Fibroblast of lung (primary cell): ENCODE results near the gene CYB561D2. TPM values are rescaled to one million over a fixed set of nuclear protein-coding genes. Genes with fewer than 3 reads are reported as not detected.
A peak's percentile ranks its signal among the peaks of the same experiment; 100 is the strongest.

Source experiments
- DNase-seq, 2 donors: peaks; one replicate each; pipeline versions ENCODE4 v3.0.0 to v3.0.0-alpha.2; 2010; ENCODE audit warnings: low read depth in 2 of 2
- H2AFZ ChIP-seq: 2 replicates; pipeline ENCODE4 v1.5.1; 2012; ENCODE audit warnings: low read length, control low read depth, inconsistent platforms
- H3K27ac ChIP-seq: 2 replicates; pipeline ENCODE4 v1.5.1; 2011; ENCODE audit warnings: low read length, control low read depth; ENCODE audit not compliant: insufficient read depth
- H3K27me3 ChIP-seq: 2 replicates; pipeline ENCODE4 v1.5.1; 2011; ENCODE audit warnings: mild to moderate bottlenecking, low read length; ENCODE audit not compliant: control insufficient read depth, insufficient read depth
- H3K36me3 ChIP-seq: 2 replicates; pipeline ENCODE4 v1.5.1; 2011; ENCODE audit warnings: low read length; ENCODE audit not compliant: control insufficient read depth, insufficient read depth
- H3K4me1 ChIP-seq: 2 replicates; pipeline ENCODE4 v1.5.1; 2011; ENCODE audit warnings: low read length; ENCODE audit not compliant: control insufficient read depth, insufficient read depth; ENCODE audit errors: extremely low read depth
- H3K4me2 ChIP-seq: 2 replicates; pipeline ENCODE4 v1.5.1; 2011; ENCODE audit warnings: low read length, control low read depth; ENCODE audit not compliant: insufficient read depth; ENCODE audit errors: extremely low read depth
- H3K4me3 ChIP-seq, 4 experiments: fragments of 200-600 bp in 1 of 4; sonication (generic) in 1 of 4; replicated peaks in 1 of 4; 2 replicates each; pipeline ENCODE4 v1.5.1; 2011 to 2016; ENCODE audit warnings: low read length in 4 of 4, low read depth in 3 of 4, mild to moderate bottlenecking in 3 of 4, control low read depth in 2 of 4, inconsistent platforms in 1 of 4, mixed read lengths in 1 of 4; ENCODE audit not compliant: insufficient read depth in 1 of 4; ENCODE audit errors: control extremely low read depth in 1 of 4
- H3K79me2 ChIP-seq: 2 replicates; pipeline ENCODE4 v1.5.1; 2012; ENCODE audit warnings: mild to moderate bottlenecking, low read length, inconsistent platforms; ENCODE audit not compliant: control insufficient read depth, insufficient read depth
- H3K9ac ChIP-seq: 2 replicates; pipeline ENCODE4 v1.5.1; 2011; ENCODE audit warnings: mild to moderate bottlenecking, low read length, control low read depth; ENCODE audit not compliant: insufficient read depth
- H3K9me3 ChIP-seq: 2 replicates; pipeline ENCODE4 v1.5.1; 2012; ENCODE audit warnings: low read depth, low read length; ENCODE audit not compliant: control insufficient read depth, insufficient read depth
- H4K20me1 ChIP-seq: 2 replicates; pipeline ENCODE4 v1.5.1; 2011; ENCODE audit warnings: low read length; ENCODE audit not compliant: control insufficient read depth, insufficient read depth; ENCODE audit errors: extremely low read depth
- CTCF ChIP-seq, 2 donors: IDR thresholded peaks in 1 of 2; conservative IDR thresholded peaks in 1 of 2; 1 replicate in 1 of 2; 2 replicates in 1 of 2; pipeline ENCODE4 v1.5.1; 2011 to 2012; ENCODE audit warnings: low read length in 2 of 2, control low read depth in 1 of 2, inconsistent platforms in 1 of 2, low read depth in 1 of 2, mild to moderate bottlenecking in 1 of 2
- EZH2 ChIP-seq: IDR thresholded peaks from 2 replicates; pipeline ENCODE4 v1.5.1; 2012; ENCODE audit warnings: low read length, control low read depth, mild to moderate bottlenecking; ENCODE audit errors: missing control alignments
- polyA plus RNA-seq, 2 donors: library from polyadenylated mRNA; depleted of rRNA in 1 of 2; stranded (reverse) in 1 of 2; unstranded in 1 of 2; fragments of >200 nt; gene quantifications; 2 replicates each; pipeline ENCODE4 v1.2.1, GENCODE V29; 2011 to 2012; ENCODE audit warnings: missing spikeins in 1 of 2
- total RNA-seq: library from RNA; depleted of rRNA; stranded (reverse); fragments of >200 nt; gene quantifications from 2 replicates; pipeline ENCODE4 v1.2.1, GENCODE V29; 2014

Gene CYB561D2
- total and polyA plus RNA-seq, 2 donors (not counting 1 experiment from before 2014, with no cell fraction given) = 16.4 to 28.6 TPM

DNA sequence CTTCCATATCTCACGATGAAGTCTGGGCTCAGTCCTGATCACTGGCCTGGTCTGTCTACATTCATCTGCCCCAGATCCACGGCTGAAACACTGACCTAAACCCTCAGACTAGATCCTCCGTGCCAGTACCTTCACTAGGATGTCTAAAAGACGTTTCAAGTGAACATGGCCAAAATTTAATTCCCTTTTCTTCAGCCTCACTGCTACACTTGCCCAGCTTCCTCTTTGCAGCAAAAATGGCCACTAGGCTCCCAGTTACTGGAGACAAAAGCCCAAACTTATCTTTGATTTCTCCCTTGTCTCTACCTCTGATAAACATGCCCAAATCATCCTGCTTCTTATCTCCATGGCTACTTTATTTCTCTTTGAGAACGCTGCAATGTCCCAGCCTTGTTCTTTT, 11.7 kb upstream of the CYB561D2 start:
- Histone ChIP-seq H3K79me2 (peaks cover 47% of the 10 kb centered on the region), H3K4me1 (peaks cover 17% of the 10 kb centered on the region), H4K20me1 (no peaks in the 10 kb centered on the region), H3K36me3 (no peaks in the 10 kb centered on the region), H3K9ac (no peak overlapping the region), H3K9me3 (no peaks in the 10 kb centered on the region), H2AFZ (no peak overlapping the region), H3K27ac (no peak overlapping the region), H3K4me2 (no peak overlapping the region), H3K27me3 (no peaks in the 10 kb centered on the region), H3K4me3 (peak overlapping the region in 1 of 4 experiments; percentile 10)
- TF ChIP-seq CTCF (conservative IDR thresholded peaks at IDR 0.05 in 1 of 2, IDR thresholded peaks at IDR 0.05 in 1 of 2; ENCODE audit: low read depth in 1 of 2, low read length in 2 of 2) (no peak), EZH2 (no peak)
- DNase-seq = no peak

DNA sequence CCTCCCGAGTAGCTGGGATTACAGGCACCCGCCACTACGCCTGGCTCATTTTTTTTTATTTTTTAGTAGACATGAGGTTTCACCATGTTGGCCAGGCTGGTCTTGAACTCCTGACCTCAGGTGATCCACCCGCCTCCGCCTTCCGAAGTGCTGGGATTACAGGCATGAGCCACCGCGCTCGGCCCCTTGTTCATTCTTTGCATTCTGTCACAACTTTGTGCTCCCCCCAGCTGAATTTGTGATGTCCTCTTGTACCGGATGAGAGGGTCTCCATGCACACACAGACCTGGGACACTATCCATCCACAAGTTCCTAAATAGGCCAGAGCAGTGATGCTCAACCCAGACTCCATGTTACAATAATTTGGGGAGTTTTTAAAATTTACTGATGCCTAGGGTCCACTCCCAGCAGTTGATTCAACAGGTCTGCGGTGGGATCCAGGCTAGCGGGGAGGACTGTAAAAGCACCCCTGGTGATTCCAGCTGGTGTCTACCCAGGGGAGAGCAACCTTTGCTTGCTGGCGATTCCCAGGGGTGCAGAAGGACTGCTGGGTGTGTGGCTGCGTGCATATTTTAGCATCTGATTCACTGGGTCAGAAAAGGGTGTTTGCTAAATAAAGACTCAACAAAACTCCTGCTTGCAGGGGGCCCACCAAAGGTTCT, 11.0 kb upstream of the CYB561D2 start:
- H3K36me3 ChIP-seq = no peaks in the 10 kb centered on the region
- H3K79me2 ChIP-seq = peaks cover 41% of the 10 kb centered on the region
- no peak for TF ChIP-seq CTCF (conservative IDR thresholded peaks at IDR 0.05 in 1 of 2, IDR thresholded peaks at IDR 0.05 in 1 of 2; ENCODE audit: low read depth in 1 of 2, low read length in 2 of 2)
- TF ChIP-seq EZH2 = no peak
- peak overlapping the region; percentile 90 for H3K4me2 ChIP-seq
- H2AFZ ChIP-seq = no peak overlapping the region
- DNase-seq = peak in 1 of 2 donors; percentile 47
- no peaks in the 10 kb centered on the region for H3K27me3 ChIP-seq
- H3K9ac ChIP-seq = no peak overlapping the region
- H3K27ac ChIP-seq = peak overlapping the region; percentile 82
- H3K4me1 ChIP-seq = peaks cover 10% of the 10 kb centered on the region
- peak overlapping the region; percentile 41 to 67 (median 58) for H3K4me3 ChIP-seq
- no peaks in the 10 kb centered on the region for H4K20me1 ChIP-seq
- no peaks in the 10 kb centered on the region for H3K9me3 ChIP-seq

DNA sequence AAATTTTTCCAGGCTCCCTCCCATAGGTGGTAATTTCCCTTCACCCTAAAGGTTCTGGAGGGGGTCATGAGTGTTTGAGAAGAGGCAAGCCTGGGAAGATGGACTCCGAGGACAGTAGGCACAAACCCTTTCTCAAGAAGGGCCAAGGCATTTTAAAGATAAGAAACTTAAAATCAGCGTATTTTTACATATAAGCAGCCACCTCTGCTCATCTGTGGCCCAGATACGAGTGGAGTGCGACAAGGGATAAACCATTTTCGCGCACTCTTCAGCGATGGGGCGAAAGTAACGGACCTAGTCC, 10.6 kb upstream of the CYB561D2 start:
- H3K9me3 ChIP-seq = no peaks in the 10 kb centered on the region
- H3K36me3 ChIP-seq = no peaks in the 10 kb centered on the region
- H3K4me3 ChIP-seq = peak overlapping the region; percentile 41 to 67 (median 58)
- peaks cover 36% of the 10 kb centered on the region for H3K79me2 ChIP-seq
- DNase-seq = peak in 1 of 2 donors; percentile 21
- peak overlapping the region; percentile 90 for H3K4me2 ChIP-seq
- peak overlapping the region; percentile 55 for H2AFZ ChIP-seq
- H4K20me1 ChIP-seq = no peaks in the 10 kb centered on the region
- H3K27me3 ChIP-seq = no peaks in the 10 kb centered on the region
- TF ChIP-seq EZH2 = no peak
- no peak for TF ChIP-seq CTCF (conservative IDR thresholded peaks at IDR 0.05 in 1 of 2, IDR thresholded peaks at IDR 0.05 in 1 of 2; ENCODE audit: low read depth in 1 of 2, low read length in 2 of 2)
- peak overlapping the region; percentile 82 for H3K27ac ChIP-seq
- peak overlapping the region; percentile 79 for H3K9ac ChIP-seq
- peaks cover 9% of the 10 kb centered on the region for H3K4me1 ChIP-seq
